ENCODE measurements around the gene LRP1B.
"Not testable (repeated sequence)": the region's sequence is repeated elsewhere in the genome, so short reads cannot be mapped to it uniquely, and the experiment has no call there.

The LRP1B gene

GRCh38 chr2:140355511-140356090, 1775.2 kb downstream of the LRP1B start:
- DNase-seq: no peak

GRCh38 chr2:140354544-140354943, 1776.3 kb downstream of the LRP1B start:
- DNase-seq: no peak

GRCh38 chr2:140353541-140353940, 1777.3 kb downstream of the LRP1B start:
- no peak for DNase-seq

- DNase-seq: no peak
Observed at GRCh38 chr2:140351692-140352091, 1779.1 kb downstream of the LRP1B start.

GRCh38 chr2:140349695-140350094, 1781.1 kb downstream of the LRP1B start:
- DNase-seq: no peak

GRCh38 chr2:140348826-140349225, 1782.0 kb downstream of the LRP1B start:
- no peak for DNase-seq

- no peak for DNase-seq
Observed at GRCh38 chr2:140344838-140345237, 1786.0 kb downstream of the LRP1B start.

- not testable (repeated sequence) for DNase-seq
Observed at GRCh38 chr2:140344266-140344665, 1786.5 kb downstream of the LRP1B start.

- DNase-seq: no peak
Observed at GRCh38 chr2:140338795-140339194, 1792.0 kb downstream of the LRP1B start.

GRCh38 chr2:140337061-140337460, 1793.8 kb downstream of the LRP1B start:
- DNase-seq: no peak

- DNase-seq: no peak
Observed at GRCh38 chr2:140316345-140316744, 1814.5 kb downstream of the LRP1B start.

- DNase-seq: no peak
Observed at GRCh38 chr2:140311905-140312304, 1818.9 kb downstream of the LRP1B start.

- no peak for DNase-seq
Observed at GRCh38 chr2:140308706-140309105, 1822.1 kb downstream of the LRP1B start.

GRCh38 chr2:140307532-140307931, 1823.3 kb downstream of the LRP1B start:
- DNase-seq: no peak

- DNase-seq: no peak
Observed at GRCh38 chr2:140295767-140296166, 1835.0 kb downstream of the LRP1B start.

GRCh38 chr2:140288726-140289125, 1842.1 kb downstream of the LRP1B start:
- no peak for DNase-seq

GRCh38 chr2:140288213-140288612, 1842.6 kb downstream of the LRP1B start:
- no peak for DNase-seq

- no peak for DNase-seq
Observed at GRCh38 chr2:140286377-140286776, 1844.4 kb downstream of the LRP1B start.

GRCh38 chr2:140277344-140277743, 1853.5 kb downstream of the LRP1B start:
- DNase-seq: not testable (repeated sequence)

- DNase-seq: no peak
Observed at GRCh38 chr2:140276661-140277060, 1854.2 kb downstream of the LRP1B start.

- no peak for DNase-seq
Observed at GRCh38 chr2:140275427-140275826, 1855.4 kb downstream of the LRP1B start.

GRCh38 chr2:140274891-140275290, 1855.9 kb downstream of the LRP1B start:
- DNase-seq: no peak

- no peak for DNase-seq
Observed at GRCh38 chr2:140273958-140274357, 1856.9 kb downstream of the LRP1B start.

GRCh38 chr2:140273408-140273807, 1857.4 kb downstream of the LRP1B start:
- no peak for DNase-seq

- no peak for DNase-seq
Observed at GRCh38 chr2:140270224-140270623, 1860.6 kb downstream of the LRP1B start.

GRCh38 chr2:140269000-140269399, 1861.8 kb downstream of the LRP1B start:
- DNase-seq: no peak

All from NCI-H2107 (cell line).